Measurements from ENCODE around the gene GRIP2.

The GRIP2 gene

GRCh38 chr3:14463330-14464140 lies 76.6 kb downstream of the GRIP2 start:
- no peak for DNase-seq

DNA sequence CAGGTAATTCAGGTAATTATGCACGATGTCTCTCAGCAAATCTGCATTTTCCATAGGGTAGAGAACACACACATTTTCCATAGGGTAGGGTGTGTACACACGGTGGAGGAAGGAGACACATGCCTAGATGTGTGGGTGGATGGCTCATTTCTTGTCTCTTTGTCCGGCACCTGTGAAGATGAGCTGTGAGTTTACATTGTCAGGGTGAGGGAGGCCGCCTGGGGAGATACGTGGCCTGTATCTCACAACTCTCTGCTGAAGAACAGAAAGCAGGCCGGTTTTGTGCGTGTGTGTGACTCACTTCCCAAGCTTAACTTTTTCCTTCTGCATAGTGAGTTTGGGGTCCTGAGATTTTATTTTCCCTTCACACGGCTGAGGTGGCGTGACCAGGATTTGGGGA lies 77.4 kb downstream of the GRIP2 start:
- DNase-seq, result no peak

DNA sequence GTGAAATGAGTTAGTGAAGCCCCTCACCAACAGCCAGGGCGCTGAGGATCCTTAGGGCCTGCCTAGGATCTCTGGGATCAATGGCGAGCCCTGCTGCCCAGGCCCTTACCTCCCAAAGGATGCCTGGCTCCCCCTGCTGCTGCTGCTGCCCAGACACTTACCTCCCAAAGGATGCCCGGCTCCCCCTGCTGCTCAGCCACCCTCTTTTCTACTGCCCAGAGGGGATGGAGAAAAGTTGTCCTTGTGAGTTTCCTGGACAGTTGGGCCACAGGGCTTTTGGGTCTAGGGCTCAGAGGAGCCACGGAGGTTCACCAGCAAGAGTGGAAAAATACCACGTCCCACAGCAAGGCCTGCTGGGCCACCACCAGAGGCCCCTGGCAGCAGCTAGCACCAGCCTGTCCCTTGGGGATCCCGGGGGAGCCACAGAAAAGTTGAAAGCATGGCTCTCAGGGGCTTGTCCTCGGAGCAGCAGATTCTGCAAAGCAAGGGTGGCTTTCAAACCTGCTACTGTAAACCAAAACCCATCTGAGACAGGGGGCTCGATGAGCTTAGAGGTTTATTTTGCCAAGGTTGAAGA lies 78.3 kb downstream of the GRIP2 start:
- DNase-seq, result no peak

DNA sequence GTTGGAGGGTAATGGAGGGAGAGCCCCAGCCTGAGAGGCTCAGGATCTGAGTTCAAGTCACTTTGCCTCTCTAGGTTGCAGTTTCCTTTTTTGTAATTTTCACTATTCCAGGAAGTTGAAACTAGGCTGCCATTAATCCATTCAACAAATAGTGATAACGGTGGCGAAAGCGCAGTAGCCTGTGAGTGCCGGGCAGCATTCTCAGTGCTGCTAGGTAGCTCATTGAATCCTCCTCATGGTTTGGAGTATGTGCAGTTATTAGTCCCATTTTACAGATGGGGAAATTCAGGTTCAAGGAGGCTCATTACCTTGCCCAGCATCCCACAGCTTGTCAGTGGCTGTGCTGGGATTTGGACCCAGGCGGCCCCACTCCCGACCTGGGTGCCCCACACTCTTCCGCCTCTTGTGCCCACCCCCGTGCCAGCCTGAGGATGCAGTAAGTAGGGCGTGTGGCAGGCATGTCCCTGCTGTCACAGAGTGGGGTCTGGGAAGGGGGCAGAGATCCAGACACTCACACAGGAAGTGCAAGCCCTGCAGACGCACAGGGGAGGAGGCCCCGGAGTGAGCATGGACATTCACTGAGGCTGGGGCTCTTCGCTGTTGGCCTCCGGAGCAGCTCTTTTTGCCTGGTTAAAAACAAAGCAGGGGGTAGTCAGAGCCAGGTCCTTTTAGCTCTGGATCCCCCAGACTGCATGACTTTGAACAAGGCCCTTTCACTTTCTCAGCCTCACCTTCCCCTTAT lies 79.0 kb downstream of the GRIP2 start:
- DNase-seq, result no peak

DNA sequence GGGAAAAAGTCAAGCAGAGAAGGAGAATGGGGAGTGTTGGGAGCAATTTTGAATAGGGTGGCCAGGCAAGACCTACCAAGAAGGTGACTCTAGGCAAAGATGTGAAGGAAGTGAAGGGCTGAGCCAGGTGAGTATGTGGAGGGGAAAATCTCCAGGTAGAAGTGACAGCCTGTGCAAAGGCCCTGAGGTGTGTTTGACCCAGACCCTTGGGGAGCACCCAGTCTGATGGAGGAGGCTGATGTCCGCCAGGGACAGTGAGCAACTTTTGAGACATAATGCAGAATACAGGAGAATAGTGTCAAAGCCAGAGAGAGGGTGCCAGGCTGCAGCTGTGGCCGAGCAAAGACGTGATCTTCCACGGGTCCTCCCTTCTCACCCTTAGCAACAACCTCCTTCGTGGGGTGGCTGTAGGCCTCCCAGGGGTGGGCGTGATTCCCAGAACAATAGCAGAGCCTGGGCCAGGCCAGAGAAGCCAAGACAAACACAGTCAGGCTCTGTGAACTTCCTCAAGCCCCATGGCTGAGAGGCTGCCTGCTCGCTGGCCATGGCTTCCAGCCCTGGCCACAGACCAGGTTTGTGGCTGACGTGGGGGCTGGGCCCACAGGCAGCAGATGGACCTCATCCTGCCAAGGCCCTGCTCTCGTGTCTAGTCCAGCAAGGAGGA lies 79.7 kb downstream of the GRIP2 start:
- no peak for DNase-seq

DNA sequence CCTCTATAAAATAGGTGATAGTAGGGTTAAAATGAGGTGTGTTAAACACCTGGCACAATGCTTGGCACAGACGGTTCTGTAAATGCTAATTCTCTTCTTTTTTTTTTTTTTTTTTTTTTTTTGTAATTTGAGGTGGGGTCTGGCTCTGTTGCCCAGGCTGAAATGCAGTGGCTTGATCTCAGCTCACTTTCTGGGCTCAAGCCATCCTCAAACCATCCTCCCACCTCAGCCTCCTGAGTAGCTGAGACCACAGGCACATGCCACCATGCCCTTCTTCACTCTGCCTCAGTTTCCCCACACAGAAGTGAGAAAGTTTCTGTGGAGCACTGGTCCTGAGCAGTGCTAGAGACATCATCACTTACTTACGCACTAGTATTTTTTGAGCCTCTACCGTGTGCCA lies 80.4 kb downstream of the GRIP2 start:
- DNase-seq, result no peak

DNA sequence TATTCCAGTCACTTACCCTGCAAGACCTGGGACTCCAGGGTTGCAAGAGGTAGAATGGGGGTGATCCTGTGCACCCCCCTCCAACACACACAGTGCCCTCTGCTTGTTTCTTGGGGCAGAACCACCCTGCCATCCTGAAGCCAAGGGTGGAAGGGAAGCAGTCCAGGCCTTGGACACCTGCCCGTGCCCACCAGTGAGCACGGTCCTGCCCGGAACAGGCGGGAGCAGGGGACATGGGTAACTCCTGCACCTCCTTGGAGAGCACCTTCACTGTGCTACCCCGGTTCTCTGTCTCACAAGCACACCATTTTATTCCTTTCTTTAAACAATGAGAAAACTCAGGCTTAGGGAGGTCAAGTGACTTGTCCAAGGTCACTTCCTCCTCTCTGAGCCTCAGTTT lies 80.8 kb downstream of the GRIP2 start:
- no peak for DNase-seq

DNA sequence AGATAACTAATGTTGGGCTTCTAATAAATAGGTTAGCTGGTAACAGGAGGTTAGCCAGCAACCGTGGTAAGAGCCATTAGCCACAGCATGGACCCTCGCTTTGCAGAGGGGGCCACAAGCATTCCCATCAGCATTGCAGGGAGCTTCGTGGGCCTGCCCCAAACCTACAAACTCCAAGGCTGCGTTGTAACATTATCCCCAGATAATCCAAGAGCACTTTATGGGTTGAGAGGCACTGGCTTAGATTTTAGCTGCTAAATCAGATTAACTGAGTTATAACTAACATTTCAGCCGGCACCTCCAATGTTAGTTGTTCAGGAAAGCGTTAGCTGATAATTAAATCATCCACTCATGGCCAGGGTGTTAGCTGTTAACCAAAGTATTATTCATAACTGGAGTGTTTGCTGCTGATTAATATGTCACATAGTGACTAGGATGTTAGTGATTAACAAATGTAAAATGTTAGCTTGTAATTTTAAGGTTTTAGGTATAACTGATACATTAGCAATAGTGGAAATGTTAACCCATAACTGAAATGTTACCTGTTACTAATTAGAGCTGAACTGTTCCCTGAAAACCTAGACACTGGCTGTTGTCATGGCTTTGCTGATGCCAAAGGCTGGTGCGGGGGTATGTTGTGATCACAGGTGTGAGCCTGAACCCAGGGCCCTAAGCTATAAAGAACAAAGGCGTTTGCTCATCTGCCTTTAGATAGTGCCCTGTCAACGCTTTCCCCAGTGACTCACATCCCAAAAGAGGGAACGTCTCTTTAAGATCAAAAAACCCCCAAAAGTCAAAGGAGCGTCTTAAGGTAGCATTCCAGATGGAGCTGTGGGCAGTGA lies 81.5 kb downstream of the GRIP2 start:
- DNase-seq, result no peak

GRCh38 chr3:14457999-14458398 lies 82.1 kb downstream of the GRIP2 start:
- DNase-seq, result no peak

- no peak for DNase-seq
These were observed 82.7 kb downstream of the GRIP2 start for GRCh38 chr3:14457481-14457880.

GRCh38 chr3:14456794-14457193 lies 83.3 kb downstream of the GRIP2 start:
- no peak for DNase-seq

GRCh38 chr3:14455571-14456317 lies 84.4 kb downstream of the GRIP2 start:
- no peak for DNase-seq

- DNase-seq, result no peak
These were observed 85.4 kb downstream of the GRIP2 start for GRCh38 chr3:14454639-14455310.

GRCh38 chr3:14453876-14454638 lies 86.1 kb downstream of the GRIP2 start:
- no peak for DNase-seq

- DNase-seq, result peak; percentile 84
These were observed 87.1 kb downstream of the GRIP2 start for GRCh38 chr3:14452740-14453710.

- DNase-seq, result no peak
These were observed 88.0 kb downstream of the GRIP2 start for GRCh38 chr3:14451844-14452739.

GRCh38 chr3:14450922-14451606 lies 89.1 kb downstream of the GRIP2 start:
- DNase-seq, result no peak

Data from retina (tissue), 1 donor.